ENCODE results near the gene KRTAP19-1.
"Not testable (repeated sequence)": the region's sequence is repeated elsewhere in the genome, so short reads cannot be mapped to it uniquely, and the experiment has no call there.

The KRTAP19-1 gene

GRCh38 chr21:30480145-30480544 lies at the start of gene KRTAP19-1:
TSS of gene KRTAP19-1 (minus strand) at chr21:30480367. CDS start at chr21:30480317, 50 bp downstream.
- no peak for DNase-seq

GRCh38 chr21:30518876-30519275 lies 38.7 kb upstream of the KRTAP19-1 start:
- DNase-seq: no peak

GRCh38 chr21:30515681-30516080 lies 35.5 kb upstream of the KRTAP19-1 start:
- DNase-seq: no peak

- DNase-seq: not testable (repeated sequence)
Measured at GRCh38 chr21:30505621-30506205, 25.5 kb upstream of the KRTAP19-1 start.

GRCh38 chr21:30502041-30502440 lies 21.9 kb upstream of the KRTAP19-1 start, which contains the start of gene KRTAP19-5:
TSS of gene KRTAP19-5 (minus strand) at chr21:30502141. CDS start at chr21:30502090, 51 bp downstream.
- no peak for DNase-seq

- no peak for DNase-seq
Measured at GRCh38 chr21:30497065-30497464, 16.9 kb upstream of the KRTAP19-1 start, which contains the start of gene KRTAP19-4. TSS of gene KRTAP19-4 (minus strand) at chr21:30497165. CDS start at chr21:30497110, 55 bp downstream.

- DNase-seq: no peak
Measured at GRCh38 chr21:30491963-30492428, 11.8 kb upstream of the KRTAP19-1 start, which contains the start of gene KRTAP19-3. TSS of gene KRTAP19-3 (minus strand) at chr21:30492013. CDS start at chr21:30491957, 56 bp downstream.

GRCh38 chr21:30487336-30487735 lies 7.2 kb upstream of the KRTAP19-1 start, which contains the start of gene KRTAP19-2:
TSS of gene KRTAP19-2 (minus strand) at chr21:30487436. CDS start at chr21:30487348, 88 bp downstream.
- DNase-seq: no peak

GRCh38 chr21:30486180-30486579 lies 6.0 kb upstream of the KRTAP19-1 start:
- no peak for DNase-seq

- DNase-seq: no peak
Measured at GRCh38 chr21:30482130-30482529, 2.0 kb upstream of the KRTAP19-1 start.

- no peak for DNase-seq
Measured at GRCh38 chr21:30479259-30479658, 908 bp downstream of the KRTAP19-1 start.

GRCh38 chr21:30478004-30478403 lies 2.2 kb downstream of the KRTAP19-1 start:
- no peak for DNase-seq

GRCh38 chr21:30468900-30469714 lies 11.1 kb downstream of the KRTAP19-1 start:
- DNase-seq: no peak

- DNase-seq: no peak
Measured at GRCh38 chr21:30463713-30464112, 16.5 kb downstream of the KRTAP19-1 start.

GRCh38 chr21:30448514-30448913 lies 31.7 kb downstream of the KRTAP19-1 start:
- DNase-seq: no peak

- no peak for DNase-seq
Measured at GRCh38 chr21:30447056-30447455, 33.1 kb downstream of the KRTAP19-1 start.

GRCh38 chr21:30444204-30444603 lies 36.0 kb downstream of the KRTAP19-1 start:
- no peak for DNase-seq

- no peak for DNase-seq
Measured at GRCh38 chr21:30443226-30443625, 36.9 kb downstream of the KRTAP19-1 start.

GRCh38 chr21:30439975-30440374 lies 40.2 kb downstream of the KRTAP19-1 start, which contains the start of gene KRTAP15-1:
TSS of gene KRTAP15-1 (plus strand) at chr21:30440275. CDS start at chr21:30440328, 53 bp downstream.
- DNase-seq: no peak

- no peak for DNase-seq
Measured at GRCh38 chr21:30437010-30437565, 43.1 kb downstream of the KRTAP19-1 start.

GRCh38 chr21:30434033-30434631 lies 46.0 kb downstream of the KRTAP19-1 start:
- no peak for DNase-seq

- no peak for DNase-seq
Measured at GRCh38 chr21:30430170-30430655, 50.0 kb downstream of the KRTAP19-1 start, which contains the start of gene KRTAP13-4. TSS of gene KRTAP13-4 (plus strand) at chr21:30430220. CDS start at chr21:30430276, 56 bp downstream.
